Measurements from ENCODE around the gene CECR2. TPM values are rescaled to one million over a fixed set of nuclear protein-coding genes. Genes with fewer than 3 reads are reported as not detected.

The CECR2 gene
- total RNA-seq, 1 experiment from 2014 or later, result 154 TPM

DNA sequence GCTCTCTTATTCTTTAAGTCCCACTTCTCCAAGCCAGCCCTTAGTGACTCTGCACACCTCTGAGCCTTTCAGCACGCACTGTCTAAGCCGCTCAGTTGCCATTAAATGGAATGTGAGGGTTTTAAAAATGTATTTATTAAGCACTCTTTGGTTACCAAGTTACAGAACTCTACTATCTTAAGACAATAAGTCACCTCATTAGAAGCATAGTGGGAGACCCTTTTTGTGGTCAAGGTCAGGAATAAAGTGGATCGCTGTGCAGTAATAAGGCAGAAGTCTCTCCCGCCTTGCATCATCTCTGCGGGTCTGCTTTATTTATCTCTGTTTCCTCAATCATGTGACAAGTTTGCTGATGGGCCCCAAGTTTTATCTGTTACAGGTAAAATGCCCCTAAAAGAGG lies 205.9 kb downstream of the CECR2 start:
- Mint-ChIP-seq H3K9me3 (no peaks in the 10 kb centered on the region), H3K27me3 (ENCODE audit: low read depth) (no peaks in the 10 kb centered on the region; the same call in none of the 2 replicates), H3K27ac (no peak overlapping the region), H3K4me1 (peaks cover 25 to 27% of the 10 kb centered on the region in 2 experiments), H3K4me3 (no peak overlapping the region), H3K36me3 (ENCODE audit: insufficient read depth in 1 of 3, low read depth in 3 of 3) (peaks cover 0 to 2% (median 0%) of the 10 kb centered on the region in 3 experiments; a peak in 1 of 7 replicates)
- Histone ChIP-seq H3K79me1 (ENCODE audit: insufficient read depth, low read depth, low read length, poor library complexity, severe bottlenecking) (no peaks in the 10 kb centered on the region), H3K14ac (ENCODE audit: insufficient read depth, low read length) (no peak overlapping the region), H3K4me2 (ENCODE audit: insufficient read depth, insufficient read length, low read length) (no peak overlapping the region), H2AK5ac (ENCODE audit: insufficient read length, low read length) (no peak overlapping the region), H3K23ac (ENCODE audit: insufficient read length, low read depth, low read length) (no peak overlapping the region), H3K18ac (ENCODE audit: insufficient read length, low read depth, low read length) (no peak overlapping the region), H3K4me1 (ENCODE audit: insufficient read depth, low read length) (peaks cover 7% of the 10 kb centered on the region), H3K23me2 (ENCODE audit: insufficient read length, low read depth, low read length, poor library complexity, severe bottlenecking) (no peaks in the 10 kb centered on the region), H2BK120ac (ENCODE audit: low read depth, low read length, poor library complexity, severe bottlenecking) (no peak overlapping the region), H2BK12ac (ENCODE audit: insufficient read length, low read depth, low read length) (no peak overlapping the region), H3K9ac (ENCODE audit: extremely low read depth, insufficient read length, low read length) (no peak overlapping the region), H3K79me2 (ENCODE audit: insufficient read depth, low read length) (no peaks in the 10 kb centered on the region), H2BK20ac (ENCODE audit: low read depth, low read length, poor library complexity, severe bottlenecking) (no peak overlapping the region), H4K8ac (replicated peaks; ENCODE audit: insufficient read length, low read depth, low read length) (no peak overlapping the region), H2AFZ (ENCODE audit: low read length) (no peak overlapping the region), H3K9me3 (ENCODE audit: control insufficient read depth, low read depth, low read length) (no peaks in the 10 kb centered on the region), H3K4ac (ENCODE audit: low read depth, low read length) (no peak overlapping the region), H2BK15ac (ENCODE audit: low read depth, low read length) (no peak overlapping the region), H4K20me1 (ENCODE audit: control insufficient read depth, insufficient read depth, insufficient read length) (no peaks in the 10 kb centered on the region), H3K27ac (ENCODE audit: insufficient read length, low read depth, low read length) (no peak overlapping the region), H3K56ac (ENCODE audit: insufficient read length, low read depth, low read length) (no peak overlapping the region), H4K91ac (ENCODE audit: insufficient read length, low read depth, low read length) (no peak overlapping the region), H2BK5ac (ENCODE audit: insufficient read length, low read length) (no peak overlapping the region), H3K27me3 (ENCODE audit: insufficient read depth, low read length) (no peaks in the 10 kb centered on the region), H4K5ac (ENCODE audit: insufficient read length, low read depth, low read length) (no peak overlapping the region), H3T11ph (ENCODE audit: low read length) (no peak overlapping the region)
- DNase-seq, result no peak
- WGBS (ENCODE audit: extremely low coverage, insufficient read length, low lambda C conversion rate), result no CpG with 5 or more reads among the region's 5 CpGs
- no peak for TF ChIP-seq CTCF (conservative IDR thresholded peaks at IDR 0.05)
